GM12878 (cell line): ENCODE measurements around the gene TMEM86B. TPM values are rescaled to one million over a fixed set of nuclear protein-coding genes. Genes with fewer than 3 reads are reported as not detected.

Source experiments
- ATAC-seq: fragments of 200-7000 bp; cut with Tn5 transposase; 3 replicates; pipeline ENCODE4 v1.9.1; 2020; ENCODE audit warnings: mild to moderate bottlenecking, moderate library complexity
- BruUV-seq: library from RNA; stranded (reverse); fragments of 400-500 nt; replicated peaks from 2 replicates; lab custom pipeline; 2021; lab: Mats Ljungman, UMichigan
- CTCF ChIA-PET: fragments of 300-600 bp; sonication (Branson Sonifier 250); formaldehyde crosslinking; extraction: SDS; loops from one replicate; lab custom pipeline; 2021; ENCODE audit warnings: inconsistent platforms; lab: Yijun Ruan, JAX
- POLR2A ChIA-PET: fragments of 350-600 bp; formaldehyde crosslinking; extraction: SDS; loops from one replicate; lab custom pipeline; 2021; ENCODE audit warnings: inconsistent platforms; lab: Charles Lee
- RAD21 ChIA-PET: fragments of 300-600 bp; sonication (Branson Sonifier 250); formaldehyde crosslinking; loops from one replicate; lab custom pipeline; 2023; ENCODE audit warnings: antibody characterized with exemption; ENCODE audit not compliant: unreplicated experiment; lab: Charles Lee
- SMC1A ChIA-PET: fragments of 300-600 bp; sonication (Branson Sonifier 250); formaldehyde crosslinking; loops from one replicate; lab custom pipeline; 2023; ENCODE audit not compliant: unreplicated experiment, uncharacterized antibody; lab: Charles Lee
- DNase-seq: peaks from one replicate; pipeline ENCODE4 v3.0.0-alpha.2; 2011; ENCODE audit warnings: low read depth, low spot score
- FAIRE-seq: peaks from 3 replicates; lab custom pipeline; 2011; peaks lifted over from hg19 to GRCh38; lab: Jason Lieb, UNC
- H2AFZ ChIP-seq: 2 replicates; pipeline ENCODE4 v1.6.0; 2011; ENCODE audit warnings: low read depth, low read length, control low read depth; ENCODE audit not compliant: control insufficient read depth
- H3K27ac ChIP-seq: 2 replicates; pipeline ENCODE4 v1.5.1; 2011; ENCODE audit warnings: control low read depth; ENCODE audit not compliant: control insufficient read depth, insufficient read depth
- H3K27me3 ChIP-seq, 2 experiments: replicated peaks in 1 of 2; 2 replicates each; pipeline versions ENCODE4 v1.6.0 to v1.6.1; 2011; ENCODE audit warnings: low read length in 1 of 2; ENCODE audit not compliant: control insufficient read depth in 2 of 2, insufficient read depth in 2 of 2
- H3K36me3 ChIP-seq, 2 experiments: 2 replicates each; pipeline ENCODE4 v1.5.1; 2011; ENCODE audit warnings: low read length in 1 of 2; ENCODE audit not compliant: control insufficient read depth in 2 of 2, insufficient read depth in 2 of 2
- H3K4me1 ChIP-seq: 2 replicates; pipeline ENCODE4 v1.6.1; 2011; ENCODE audit warnings: mild to moderate bottlenecking, low read length, moderate library complexity, mixed read lengths; ENCODE audit not compliant: control insufficient read depth, insufficient read depth
- H3K4me2 ChIP-seq: 2 replicates; pipeline ENCODE4 v1.6.0; 2011; ENCODE audit warnings: control low read depth; ENCODE audit not compliant: control insufficient read depth, insufficient read depth
- H3K4me3 ChIP-seq: fragments of 200-600 bp; sonication (generic); 2 replicates; pipeline ENCODE4 v1.5.1; 2016
- H3K79me2 ChIP-seq: 2 replicates; pipeline ENCODE4 v1.6.0; 2011; ENCODE audit warnings: low read length; ENCODE audit not compliant: control insufficient read depth, insufficient read depth
- H3K9ac ChIP-seq: 2 replicates; pipeline ENCODE4 v1.8.0; 2011; ENCODE audit warnings: low read length, control low read depth, mixed read lengths; ENCODE audit not compliant: control insufficient read depth, insufficient read depth
- H3K9me3 ChIP-seq: replicated peaks from 3 replicates; pipeline ENCODE4 v1.5.1; 2011; ENCODE audit warnings: mild to moderate bottlenecking, low read length; ENCODE audit not compliant: control insufficient read depth, insufficient read depth
- H4K20me1 ChIP-seq: 2 replicates; pipeline ENCODE4 v1.6.0; 2011; ENCODE audit not compliant: control insufficient read depth, insufficient read depth
- CREM ChIP-seq: IDR thresholded peaks from 2 replicates; pipeline ENCODE4 v1.6.1; 2014; ENCODE audit warnings: antibody characterized with exemption, low read depth
- HDAC6 ChIP-seq: fragments of 200-600 bp; sonication (generic); IDR thresholded peaks from one replicate; pipeline ENCODE4 v1.8.0; 2017; ENCODE audit warnings: antibody characterized with exemption; ENCODE audit not compliant: unreplicated experiment
- IKZF1 ChIP-seq: fragments of 450-650 bp; conservative IDR thresholded peaks from 2 replicates; pipeline ENCODE4 v1.6.1; 2017; ENCODE audit warnings: antibody characterized with exemption, mild to moderate bottlenecking
- LARP7 ChIP-seq: fragments of 450-650 bp; IDR thresholded peaks from 2 replicates; pipeline ENCODE4 v1.6.1; 2017; ENCODE audit warnings: mild to moderate bottlenecking
- MEF2A ChIP-seq: IDR thresholded peaks from 2 replicates; pipeline ENCODE4 v1.6.1; 2011; ENCODE audit warnings: low read depth, mild to moderate bottlenecking, low read length, moderate library complexity; ENCODE audit not compliant: insufficient read depth
- MYC ChIP-seq: IDR thresholded peaks from 2 replicates; pipeline ENCODE4 v1.6.1; 2011; ENCODE audit warnings: mild to moderate bottlenecking, low read length, moderate library complexity, inconsistent platforms; ENCODE audit not compliant: insufficient read depth, insufficient replicate concordance, insufficient read length, severe bottlenecking
- NFYA ChIP-seq: IDR thresholded peaks from 2 replicates; pipeline ENCODE4 v1.6.1; 2011; ENCODE audit warnings: low read depth, mild to moderate bottlenecking, low read length, improper control_type of control experiment, borderline replicate concordance
- POLR2A ChIP-seq: IDR thresholded peaks from 2 replicates; pipeline ENCODE4 v1.6.1; 2011; ENCODE audit warnings: low read depth, mild to moderate bottlenecking, low read length
- RAD51 ChIP-seq: fragments of 450-650 bp; IDR thresholded peaks from 2 replicates; pipeline ENCODE4 v1.6.1; 2016; ENCODE audit warnings: moderate library complexity, mild to moderate bottlenecking, inconsistent platforms
- RBBP5 ChIP-seq: fragments of 200-600 bp; sonication (generic); conservative IDR thresholded peaks from 2 replicates; pipeline ENCODE4 v1.6.1; 2016
- SMAD5 ChIP-seq: IDR thresholded peaks from 2 replicates; pipeline ENCODE4 v1.6.1; 2016; ENCODE audit warnings: antibody characterized with exemption, low read depth
- SPI1 ChIP-seq: IDR thresholded peaks from 2 replicates; pipeline ENCODE4 v1.6.1; 2011; ENCODE audit warnings: low read depth, mild to moderate bottlenecking, low read length, moderate library complexity, borderline replicate concordance; ENCODE audit not compliant: insufficient read depth
- STAT1 ChIP-seq: fragments of 450-650 bp; conservative IDR thresholded peaks from 2 replicates; pipeline ENCODE4 v1.6.1; 2014; ENCODE audit warnings: antibody characterized with exemption, mild to moderate bottlenecking
- STAT3 ChIP-seq: IDR thresholded peaks from 2 replicates; pipeline ENCODE4 v1.6.1; 2011; ENCODE audit warnings: low read depth, low read length, improper control_type of control experiment
- WRNIP1 ChIP-seq: IDR thresholded peaks from 2 replicates; pipeline ENCODE4 v1.6.1; 2011; ENCODE audit warnings: low read depth, low read length, improper control_type of control experiment, borderline replicate concordance
- WGBS: methylation state at CpG from one replicate; pipeline ENCODE4 v1.1.6; 2016; ENCODE audit warnings: low lambda C conversion rate; ENCODE audit not compliant: insufficient replicate concordance, insufficient coverage; ENCODE audit errors: missing lambda C conversion rate; 5-methylcytosine and 5-hydroxymethylcytosine counted together
- in situ Hi-C: fragments of 300-500 bp; cut with MboI; formaldehyde crosslinking; loops from 9 replicates; pipeline ENCODE4 v1.14.3; 2018; ENCODE audit warnings: mixed read lengths
- intact Hi-C: fragments of 100-400 bp; cut with micrococcal nuclease; formaldehyde crosslinking; loops from one replicate; pipeline ENCODE4 v1.14.2; 2022; ENCODE audit not compliant: unreplicated experiment
- polyA plus RNA-seq, 11 experiments: library from polyadenylated mRNA; depleted of rRNA in 4 of 11; unstranded in 6 of 11; stranded (reverse) in 5 of 11; fragments of >200 nt; fragmentation: Nextera tagmentation in 4 of 11; fragmentation: Illumina TruSeq in 1 of 11; extraction: Ambion mirVana in 4 of 11; extraction: Trizol in 1 of 11; gene quantifications; 1 replicate in 1 of 11; 2 replicates in 10 of 11; pipeline versions ENCODE4 v1.2.1 to v1.2.3, GENCODE V29; 2011 to 2016; ENCODE audit warnings: inconsistent platforms in 2 of 11, missing spikeins in 2 of 11, low read depth in 1 of 11
- total RNA-seq, 4 experiments: library from RNA; depleted of rRNA in 3 of 4; stranded (reverse); fragments of >200 nt in 3 of 4; fragmentation: Illumina TruSeq in 1 of 4; extraction: Trizol in 1 of 4; gene quantifications; 2 replicates each; pipeline versions ENCODE4 v1.2.1 to v1.2.3, GENCODE V29; 2013 to 2021
- TF ChIP-seq, protein P1 (sequence below): fragments of 150-350 bp; IDR thresholded peaks from 2 replicates; pipeline ENCODE4 v1.6.1; 2016; ENCODE audit warnings: low read depth, low read length
- TF ChIP-seq, protein P2 (sequence below): fragments of 450-650 bp; conservative IDR thresholded peaks from 2 replicates; pipeline ENCODE4 v1.6.1; 2017; ENCODE audit warnings: mild to moderate bottlenecking, moderate library complexity

The TMEM86B gene
- total and polyA plus RNA-seq, 10 of the 15 experiments (the other 5 are each of a cell fraction or from before 2014, with no cell fraction given), result 0.26 to 10.6 (median 1.8) TPM

DNA sequence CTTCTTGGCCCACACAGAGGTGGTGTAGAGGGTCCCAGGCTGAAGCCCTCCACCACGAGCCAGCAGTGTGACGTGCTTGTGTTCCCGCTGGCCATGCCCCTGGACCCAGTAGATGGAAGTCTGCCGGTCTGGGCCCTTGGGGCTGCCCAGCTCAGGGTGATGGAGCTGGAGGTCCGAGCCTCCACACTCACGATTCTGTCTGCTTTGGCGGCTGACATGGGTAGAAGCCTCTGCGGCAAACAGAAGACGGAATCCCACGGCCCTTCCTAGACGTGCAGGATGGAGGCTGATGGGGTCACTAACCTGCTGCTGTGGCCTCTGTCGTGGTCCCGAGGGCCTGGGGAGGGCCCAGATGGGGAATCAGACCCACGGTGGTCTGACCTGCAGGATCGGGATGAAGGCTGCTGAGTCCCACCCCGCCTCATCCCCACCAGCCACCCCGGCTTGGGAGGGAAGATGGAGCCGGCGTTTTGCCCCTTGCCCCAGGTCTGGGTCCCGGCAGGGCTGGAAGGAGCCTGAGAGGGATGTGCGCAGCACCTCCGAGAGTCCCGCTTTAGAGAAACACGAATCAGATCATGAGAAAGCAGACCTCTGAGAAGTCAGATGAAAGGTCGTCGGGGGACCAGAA is 4.4 kb downstream of the TMEM86B start:
- in situ Hi-C loops, result no loop called here

More for the DNA sequence above, 4.4 kb downstream of the TMEM86B start:
- RAD21 ChIA-PET, result no interaction called here
- no peaks in the 10 kb centered on the region for H3K79me2 ChIP-seq
- 88% methylated on average over 26 of the region's 26 CpGs for WGBS
- no peaks in the 10 kb centered on the region for H3K27me3 ChIP-seq
- no peak for FAIRE-seq
- peaks cover 0 to 13% of the 10 kb centered on the region in 2 experiments; a peak in 3 of 4 replicates for H3K36me3 ChIP-seq
- H2AFZ ChIP-seq, result no peak overlapping the region
- H3K4me3 ChIP-seq, result no peak overlapping the region
- no peak overlapping the region for H3K4me2 ChIP-seq
- POLR2A ChIA-PET, result no interaction called here
- no peak overlapping the region for H3K9ac ChIP-seq
- no peaks in the 10 kb centered on the region for H3K9me3 ChIP-seq
- no TSS peak for BruUV-seq
- CTCF ChIA-PET, result no interaction called here
- intact Hi-C loops, result no loop called here
- TF ChIP-seq IKZF1 (no peak), SMAD5 (no peak), NFYA (no peak), WRNIP1 (no peak), SPI1 (no peak), RAD51 (no peak), MYC (no peak), POLR2A (no peak), CREM (no peak), STAT1 (no peak), HDAC6 (no peak), LARP7 (no peak), RBBP5 (no peak), STAT3 (no peak), MEF2A (no peak)
- TF ChIP-seq, protein P1, sequence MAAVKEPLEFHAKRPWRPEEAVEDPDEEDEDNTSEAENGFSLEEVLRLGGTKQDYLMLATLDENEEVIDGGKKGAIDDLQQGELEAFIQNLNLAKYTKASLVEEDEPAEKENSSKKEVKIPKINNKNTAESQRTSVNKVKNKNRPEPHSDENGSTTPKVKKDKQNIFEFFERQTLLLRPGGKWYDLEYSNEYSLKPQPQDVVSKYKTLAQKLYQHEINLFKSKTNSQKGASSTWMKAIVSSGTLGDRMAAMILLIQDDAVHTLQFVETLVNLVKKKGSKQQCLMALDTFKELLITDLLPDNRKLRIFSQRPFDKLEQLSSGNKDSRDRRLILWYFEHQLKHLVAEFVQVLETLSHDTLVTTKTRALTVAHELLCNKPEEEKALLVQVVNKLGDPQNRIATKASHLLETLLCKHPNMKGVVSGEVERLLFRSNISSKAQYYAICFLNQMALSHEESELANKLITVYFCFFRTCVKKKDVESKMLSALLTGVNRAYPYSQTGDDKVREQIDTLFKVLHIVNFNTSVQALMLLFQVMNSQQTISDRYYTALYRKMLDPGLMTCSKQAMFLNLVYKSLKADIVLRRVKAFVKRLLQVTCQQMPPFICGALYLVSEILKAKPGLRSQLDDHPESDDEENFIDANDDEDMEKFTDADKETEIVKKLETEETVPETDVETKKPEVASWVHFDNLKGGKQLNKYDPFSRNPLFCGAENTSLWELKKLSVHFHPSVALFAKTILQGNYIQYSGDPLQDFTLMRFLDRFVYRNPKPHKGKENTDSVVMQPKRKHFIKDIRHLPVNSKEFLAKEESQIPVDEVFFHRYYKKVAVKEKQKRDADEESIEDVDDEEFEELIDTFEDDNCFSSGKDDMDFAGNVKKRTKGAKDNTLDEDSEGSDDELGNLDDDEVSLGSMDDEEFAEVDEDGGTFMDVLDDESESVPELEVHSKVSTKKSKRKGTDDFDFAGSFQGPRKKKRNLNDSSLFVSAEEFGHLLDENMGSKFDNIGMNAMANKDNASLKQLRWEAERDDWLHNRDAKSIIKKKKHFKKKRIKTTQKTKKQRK, result no peak
- TF ChIP-seq, protein P2, sequence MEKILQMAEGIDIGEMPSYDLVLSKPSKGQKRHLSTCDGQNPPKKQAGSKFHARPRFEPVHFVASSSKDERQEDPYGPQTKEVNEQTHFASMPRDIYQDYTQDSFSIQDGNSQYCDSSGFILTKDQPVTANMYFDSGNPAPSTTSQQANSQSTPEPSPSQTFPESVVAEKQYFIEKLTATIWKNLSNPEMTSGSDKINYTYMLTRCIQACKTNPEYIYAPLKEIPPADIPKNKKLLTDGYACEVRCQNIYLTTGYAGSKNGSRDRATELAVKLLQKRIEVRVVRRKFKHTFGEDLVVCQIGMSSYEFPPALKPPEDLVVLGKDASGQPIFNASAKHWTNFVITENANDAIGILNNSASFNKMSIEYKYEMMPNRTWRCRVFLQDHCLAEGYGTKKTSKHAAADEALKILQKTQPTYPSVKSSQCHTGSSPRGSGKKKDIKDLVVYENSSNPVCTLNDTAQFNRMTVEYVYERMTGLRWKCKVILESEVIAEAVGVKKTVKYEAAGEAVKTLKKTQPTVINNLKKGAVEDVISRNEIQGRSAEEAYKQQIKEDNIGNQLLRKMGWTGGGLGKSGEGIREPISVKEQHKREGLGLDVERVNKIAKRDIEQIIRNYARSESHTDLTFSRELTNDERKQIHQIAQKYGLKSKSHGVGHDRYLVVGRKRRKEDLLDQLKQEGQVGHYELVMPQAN, result no peak
- SMC1A ChIA-PET, result no interaction called here
- no peak for DNase-seq
- ATAC-seq, result no peak
- H3K4me1 ChIP-seq, result no peaks in the 10 kb centered on the region
- no peak overlapping the region for H3K27ac ChIP-seq
- H4K20me1 ChIP-seq, result no peaks in the 10 kb centered on the region
